Thoracic aorta (tissue), 2 donors: Measurements from ENCODE around the gene CLSTN2. TPM values are rescaled to one million over a fixed set of nuclear protein-coding genes. Genes with fewer than 3 reads are reported as not detected.

Experiments
- ATAC-seq: fragments of 150-250 bp; one replicate; pipeline ENCODE4 v1.8.0; 2017; ENCODE audit warnings: low read depth; ENCODE audit not compliant: insufficient number of reproducible peaks, low FRiP score
- DNase-seq: peaks from one replicate; pipeline ENCODE4 v3.0.0-alpha.2; 2020; ENCODE audit warnings: low spot score
- H3K27ac ChIP-seq, 2 donors: fragments of 200-600 bp; sonication (generic); 1 replicate in 1 of 2; 2 replicates in 1 of 2; pipeline ENCODE4 v1.5.1; 2016; ENCODE audit warnings: mild to moderate bottlenecking in 2 of 2, moderate library complexity in 2 of 2
- H3K27me3 ChIP-seq: fragments of 200-600 bp; sonication (generic); replicated peaks from 2 replicates; pipeline ENCODE4 v1.6.0; 2016; ENCODE audit warnings: mild to moderate bottlenecking; ENCODE audit not compliant: insufficient read depth
- H3K36me3 ChIP-seq: fragments of 200-600 bp; sonication (generic); one replicate; pipeline ENCODE4 v1.5.1; 2016
- H3K4me1 ChIP-seq, 2 donors: fragments of 200-600 bp; sonication (generic); 1 replicate in 1 of 2; 2 replicates in 1 of 2; pipeline versions ENCODE4 v1.5.1 to v1.6.0; 2016; ENCODE audit warnings: low read depth in 2 of 2, mild to moderate bottlenecking in 1 of 2; ENCODE audit not compliant: control insufficient read depth in 1 of 2
- H3K4me3 ChIP-seq: fragments of 200-600 bp; sonication (generic); 2 replicates; pipeline ENCODE4 v1.5.1; 2016; ENCODE audit warnings: mild to moderate bottlenecking
- H3K9me3 ChIP-seq: fragments of 200-600 bp; sonication (generic); 2 replicates; pipeline ENCODE4 v1.5.1; 2016
- CTCF ChIP-seq: fragments of 200-600 bp; sonication (generic); IDR thresholded peaks from one replicate; pipeline ENCODE4 v1.5.1; 2019; ENCODE audit warnings: antibody characterized with exemption
- total RNA-seq, 2 donors: library from RNA; depleted of rRNA; stranded (reverse); fragments of >200 nt; gene quantifications; one replicate each; pipeline versions ENCODE4 v1.1.0 to v1.2.3, GENCODE V29; 2016

Gene CLSTN2
- total RNA-seq, 2 donors from 2014 or later, result 7.6 to 15.7 TPM

GRCh38 chr3:140077406-140077805, 142.4 kb downstream of the CLSTN2 start:
- no peak overlapping the region for H3K4me3 ChIP-seq
- DNase-seq (no peak), ATAC-seq (no peak)
- no peaks in the 10 kb centered on the region for H3K9me3 ChIP-seq
- no peak overlapping the region for H3K27ac ChIP-seq
- H3K36me3 ChIP-seq, result no peaks in the 10 kb centered on the region
- no peaks in the 10 kb centered on the region for H3K4me1 ChIP-seq
- TF ChIP-seq CTCF, result no peak
- H3K27me3 ChIP-seq, result no peaks in the 10 kb centered on the region

GRCh38 chr3:140078343-140078742, 143.4 kb downstream of the CLSTN2 start:
- Histone ChIP-seq H3K4me3 (no peak overlapping the region), H3K27me3 (no peaks in the 10 kb centered on the region), H3K9me3 (no peaks in the 10 kb centered on the region), H3K4me1 (no peaks in the 10 kb centered on the region), H3K27ac (no peak overlapping the region), H3K36me3 (no peaks in the 10 kb centered on the region)
- no peak for ATAC-seq
- DNase-seq, result no peak
- no peak for TF ChIP-seq CTCF

- ATAC-seq (no peak), DNase-seq (no peak)
- no peaks in the 10 kb centered on the region for H3K9me3 ChIP-seq
These were observed 144.0 kb downstream of the CLSTN2 start for GRCh38 chr3:140078940-140079339.

GRCh38 chr3:140081887-140082286, 146.9 kb downstream of the CLSTN2 start:
- Histone ChIP-seq H3K4me3 (no peak overlapping the region), H3K36me3 (no peaks in the 10 kb centered on the region), H3K4me1 (no peaks in the 10 kb centered on the region), H3K27me3 (no peaks in the 10 kb centered on the region), H3K9me3 (no peaks in the 10 kb centered on the region), H3K27ac (no peak overlapping the region)
- ATAC-seq, result no peak
- TF ChIP-seq CTCF, result no peak
- no peak for DNase-seq

More at GRCh38 chr3:140078940-140079339, 144.0 kb downstream of the CLSTN2 start:
- H3K27ac ChIP-seq, result no peak overlapping the region
- no peak for TF ChIP-seq CTCF
- no peaks in the 10 kb centered on the region for H3K36me3 ChIP-seq
- H3K4me1 ChIP-seq, result no peaks in the 10 kb centered on the region
- no peak overlapping the region for H3K4me3 ChIP-seq
- no peaks in the 10 kb centered on the region for H3K27me3 ChIP-seq

GRCh38 chr3:140085001-140085400, 150.0 kb downstream of the CLSTN2 start:
- DNase-seq (no peak), ATAC-seq (no peak)
- Histone ChIP-seq H3K9me3 (no peaks in the 10 kb centered on the region), H3K27ac (no peak overlapping the region), H3K36me3 (no peaks in the 10 kb centered on the region), H3K27me3 (no peaks in the 10 kb centered on the region), H3K4me1 (no peaks in the 10 kb centered on the region), H3K4me3 (no peak overlapping the region)
- no peak for TF ChIP-seq CTCF
